Mesodermal cell (in vitro differentiated cells): ENCODE results near the gene EVI2B. TPM values are rescaled to one million over a fixed set of nuclear protein-coding genes. Genes with fewer than 3 reads are reported as not detected.
"Not testable (repeated sequence)": the region's sequence is repeated elsewhere in the genome, so short reads cannot be mapped to it uniquely, and the experiment has no call there.

Source experiments
- H3K27ac ChIP-seq: 2 replicates; pipeline ENCODE4 v1.7.0; 2013; ENCODE audit warnings: mild to moderate bottlenecking, low read depth, low read length, moderate library complexity; ENCODE audit not compliant: severe bottlenecking
- H3K36me3 ChIP-seq: 2 replicates; pipeline ENCODE4 v1.7.1; 2013; ENCODE audit warnings: mild to moderate bottlenecking, low read length, moderate library complexity; ENCODE audit not compliant: control insufficient read depth, insufficient read depth
- H3K4me1 ChIP-seq: one replicate; pipeline ENCODE4 v1.7.1; 2013; ENCODE audit warnings: mild to moderate bottlenecking, low read length; ENCODE audit not compliant: insufficient read depth, control insufficient read depth, poor library complexity, severe bottlenecking
- H3K4me3 ChIP-seq: 2 replicates; pipeline ENCODE4 v1.7.0; 2013; ENCODE audit warnings: low read length, control low read depth, mild to moderate bottlenecking; ENCODE audit not compliant: insufficient read depth, poor library complexity, severe bottlenecking; ENCODE audit errors: extremely low read depth
- H3K9me3 ChIP-seq: 2 replicates; pipeline ENCODE4 v1.7.1; 2013; ENCODE audit warnings: mild to moderate bottlenecking, low read length, moderate library complexity; ENCODE audit not compliant: control insufficient read depth
- WGBS, 2 experiments: methylation state at CpG; one replicate each; pipeline ENCODE4 v1.1.5; 2013; ENCODE audit warnings: missing lambda C conversion rate in 2 of 2; ENCODE audit not compliant: insufficient coverage in 2 of 2; 5-methylcytosine and 5-hydroxymethylcytosine counted together
- polyA plus RNA-seq, 2 experiments: library from polyadenylated mRNA; stranded (reverse); fragments of 50-300 nt; gene quantifications; one replicate each; pipeline ENCODE4 v1.2.3, GENCODE V29; 2013

EVI2B gene
- polyA plus RNA-seq (2013, experiment 1 of 2): not detected
- polyA plus RNA-seq (2013, experiment 2 of 2): not detected

- Histone ChIP-seq H3K4me3 (no peak within 1 kb of the TSS), H3K4me1 (no peaks in the 10 kb centered on the region), H3K36me3 (no peaks in the 10 kb centered on the region), H3K9me3 (no peaks in the 10 kb centered on the region), H3K27ac (no peak within 1 kb of the TSS)
- 83 to 100% methylated on average over 1 of the region's 3 CpGs for WGBS, 2 experiments
Observed at GRCh38 chr17:31313982-31314781, at the start of gene EVI2B. TSS of gene EVI2B (minus strand) at chr17:31314054. CDS start at chr17:31305609, 8,445 bp downstream.

GRCh38 chr17:31357839-31358394 is 44.1 kb upstream of the EVI2B start:
- WGBS, 2 experiments: no CpG with 5 or more reads among the region's 3 CpGs
- Histone ChIP-seq H3K36me3 (peaks cover 67% of the 10 kb centered on the region), H3K4me1 (no peaks in the 10 kb centered on the region), H3K9me3 (no peaks in the 10 kb centered on the region), H3K27ac (no peak overlapping the region), H3K4me3 (no peak overlapping the region)

GRCh38 chr17:31357091-31357490 is 43.2 kb upstream of the EVI2B start:
- WGBS, 2 experiments: 100% methylated on average over 1 to 2 of the region's 2 CpGs
- no peak overlapping the region for H3K27ac ChIP-seq
- no peaks in the 10 kb centered on the region for H3K9me3 ChIP-seq
- no peak overlapping the region for H3K4me3 ChIP-seq
- H3K36me3 ChIP-seq: peaks cover 65% of the 10 kb centered on the region
- H3K4me1 ChIP-seq: no peaks in the 10 kb centered on the region

- no peak overlapping the region for H3K27ac ChIP-seq
- H3K36me3 ChIP-seq: peaks cover 62% of the 10 kb centered on the region
- no peaks in the 10 kb centered on the region for H3K9me3 ChIP-seq
- 100% methylated on average over 1 of the region's 1 CpG for WGBS, 2 experiments
- no peak overlapping the region for H3K4me3 ChIP-seq
- no peaks in the 10 kb centered on the region for H3K4me1 ChIP-seq
Observed at GRCh38 chr17:31355935-31356334, 42.1 kb upstream of the EVI2B start.

- H3K27ac ChIP-seq: no peak overlapping the region
- no peak overlapping the region for H3K4me3 ChIP-seq
- no peaks in the 10 kb centered on the region for H3K4me1 ChIP-seq
- H3K36me3 ChIP-seq: peaks cover 41% of the 10 kb centered on the region
- H3K9me3 ChIP-seq: no peaks in the 10 kb centered on the region
Observed at GRCh38 chr17:31349454-31349853, 35.6 kb upstream of the EVI2B start.

GRCh38 chr17:31345191-31345747 is 31.4 kb upstream of the EVI2B start:
- peaks cover 37% of the 10 kb centered on the region for H3K36me3 ChIP-seq

GRCh38 chr17:31339906-31340661 is 26.2 kb upstream of the EVI2B start:
- WGBS, 2 experiments: 92 to 100% methylated on average over 3 of the region's 6 CpGs
- Histone ChIP-seq H3K9me3 (no peaks in the 10 kb centered on the region), H3K4me1 (peaks cover 9% of the 10 kb centered on the region), H3K27ac (peak overlapping the region; percentile 38), H3K4me3 (no peak overlapping the region), H3K36me3 (peaks cover 41% of the 10 kb centered on the region)

More at GRCh38 chr17:31345191-31345747, 31.4 kb upstream of the EVI2B start:
- no CpG with 5 or more reads among the region's 34 CpGs for WGBS, 2 experiments
- not testable (repeated sequence) for H3K4me3 ChIP-seq, H3K9me3 ChIP-seq, H3K4me1 ChIP-seq, H3K27ac ChIP-seq

- Histone ChIP-seq H3K4me1 (peaks cover 5% of the 10 kb centered on the region), H3K4me3 (no peak overlapping the region), H3K9me3 (no peaks in the 10 kb centered on the region), H3K27ac (no peak overlapping the region), H3K36me3 (peaks cover 39% of the 10 kb centered on the region)
Observed at GRCh38 chr17:31329221-31329620, 15.4 kb upstream of the EVI2B start.

GRCh38 chr17:31328160-31328535 is 14.3 kb upstream of the EVI2B start:
- Histone ChIP-seq H3K4me1 (peaks cover 5% of the 10 kb centered on the region), H3K27ac (peak overlapping the region; percentile 32), H3K4me3 (no peak overlapping the region), H3K9me3 (no peaks in the 10 kb centered on the region), H3K36me3 (peaks cover 34% of the 10 kb centered on the region)

- 94 to 97% methylated on average over 9 to 10 of the region's 12 CpGs for WGBS, 2 experiments
- Histone ChIP-seq H3K4me1 (peaks cover 5% of the 10 kb centered on the region), H3K27ac (peak overlapping the region; percentile 58), H3K9me3 (no peaks in the 10 kb centered on the region), H3K36me3 (peaks cover 30% of the 10 kb centered on the region), H3K4me3 (no peak overlapping the region)
Observed at GRCh38 chr17:31327534-31328159, 13.8 kb upstream of the EVI2B start.
